Tibial artery (tissue), 4 donors: ENCODE data around the gene GPR149.

Source experiments
- DNase-seq, 2 donors: peaks; one replicate each; pipeline ENCODE4 v3.0.0-alpha.2; 2019
- H3K27ac ChIP-seq, 2 donors: fragments of 200-600 bp; sonication (generic) in 1 of 2; 1 replicate in 1 of 2; 2 replicates in 1 of 2; pipeline ENCODE4 v1.5.1; 2018 to 2019; ENCODE audit warnings: mild to moderate bottlenecking in 1 of 2
- H3K27me3 ChIP-seq, 2 donors: fragments of 200-600 bp; sonication (generic) in 1 of 2; one replicate each; pipeline versions ENCODE4 v1.5.1 to v1.6.0; 2016 to 2019
- H3K36me3 ChIP-seq, 3 donors: fragments of 200-600 bp; sonication (generic) in 2 of 3; one replicate each; pipeline ENCODE4 v1.5.1; 2016 to 2019; ENCODE audit warnings: mild to moderate bottlenecking in 2 of 3
- H3K4me1 ChIP-seq, 4 donors: fragments of 200-600 bp; sonication (generic) in 2 of 4; 1 replicate in 3 of 4; 2 replicates in 1 of 4; pipeline ENCODE4 v1.5.1; 2016 to 2019
- H3K4me3 ChIP-seq, 2 donors: fragments of 200-600 bp; sonication (generic) in 1 of 2; 1 replicate in 1 of 2; 2 replicates in 1 of 2; pipeline ENCODE4 v1.5.1; 2018 to 2019; ENCODE audit warnings: mild to moderate bottlenecking in 2 of 2
- H3K9me3 ChIP-seq, 3 donors: fragments of 200-600 bp; sonication (generic) in 1 of 3; one replicate each; pipeline ENCODE4 v1.5.1; 2016 to 2019
- intact Hi-C: fragments of 100-400 bp; cut with DNase I; formaldehyde crosslinking; loops from one replicate; pipeline ENCODE4 v1.15.0; 2023; ENCODE audit warnings: low total_unique reads
- TF ChIP-seq, protein P1 (sequence below), 2 experiments: fragments of 200-600 bp in 1 of 2; fragments of 450-650 bp in 1 of 2; IDR thresholded peaks; one replicate each; pipeline ENCODE4 v1.5.1; 2017 to 2019; ENCODE audit warnings: antibody characterized with exemption in 2 of 2, mild to moderate bottlenecking in 1 of 2, moderate library complexity in 1 of 2

Gene GPR149

DNA sequence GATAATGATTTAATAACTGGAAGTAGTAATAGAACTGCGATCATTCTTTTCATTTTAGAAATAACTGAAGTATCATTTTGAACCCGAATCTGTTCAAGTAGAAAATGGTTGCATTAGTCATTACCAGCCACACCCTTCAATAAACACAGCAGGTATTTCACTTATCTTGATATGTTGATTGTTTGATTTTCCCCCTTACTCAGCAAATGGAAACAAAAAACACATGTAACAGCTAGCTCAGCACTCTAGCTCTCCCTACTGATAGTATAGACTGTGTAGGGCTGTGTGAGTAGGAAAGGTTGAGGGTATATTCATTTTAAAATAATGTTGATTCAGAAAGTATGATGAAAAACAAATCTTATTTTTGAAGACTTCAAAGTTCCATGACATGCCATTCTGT, 1.1 kb upstream of the GPR149 start:
- intact Hi-C loops = no loop called here
- Histone ChIP-seq H3K4me3 (no peak overlapping the region), H3K36me3 (no peaks in the 10 kb centered on the region), H3K4me1 (peaks cover 0 to 12% (median 4%) of the 10 kb centered on the region in 4 donors), H3K9me3 (no peaks in the 10 kb centered on the region), H3K27me3 (peaks cover 0 to 19% of the 10 kb centered on the region in 2 donors), H3K27ac (no peak overlapping the region)
- DNase-seq = no peak
- TF ChIP-seq, protein P1, sequence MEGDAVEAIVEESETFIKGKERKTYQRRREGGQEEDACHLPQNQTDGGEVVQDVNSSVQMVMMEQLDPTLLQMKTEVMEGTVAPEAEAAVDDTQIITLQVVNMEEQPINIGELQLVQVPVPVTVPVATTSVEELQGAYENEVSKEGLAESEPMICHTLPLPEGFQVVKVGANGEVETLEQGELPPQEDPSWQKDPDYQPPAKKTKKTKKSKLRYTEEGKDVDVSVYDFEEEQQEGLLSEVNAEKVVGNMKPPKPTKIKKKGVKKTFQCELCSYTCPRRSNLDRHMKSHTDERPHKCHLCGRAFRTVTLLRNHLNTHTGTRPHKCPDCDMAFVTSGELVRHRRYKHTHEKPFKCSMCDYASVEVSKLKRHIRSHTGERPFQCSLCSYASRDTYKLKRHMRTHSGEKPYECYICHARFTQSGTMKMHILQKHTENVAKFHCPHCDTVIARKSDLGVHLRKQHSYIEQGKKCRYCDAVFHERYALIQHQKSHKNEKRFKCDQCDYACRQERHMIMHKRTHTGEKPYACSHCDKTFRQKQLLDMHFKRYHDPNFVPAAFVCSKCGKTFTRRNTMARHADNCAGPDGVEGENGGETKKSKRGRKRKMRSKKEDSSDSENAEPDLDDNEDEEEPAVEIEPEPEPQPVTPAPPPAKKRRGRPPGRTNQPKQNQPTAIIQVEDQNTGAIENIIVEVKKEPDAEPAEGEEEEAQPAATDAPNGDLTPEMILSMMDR (IDR thresholded peaks at IDR 0.05) = no peak

DNA sequence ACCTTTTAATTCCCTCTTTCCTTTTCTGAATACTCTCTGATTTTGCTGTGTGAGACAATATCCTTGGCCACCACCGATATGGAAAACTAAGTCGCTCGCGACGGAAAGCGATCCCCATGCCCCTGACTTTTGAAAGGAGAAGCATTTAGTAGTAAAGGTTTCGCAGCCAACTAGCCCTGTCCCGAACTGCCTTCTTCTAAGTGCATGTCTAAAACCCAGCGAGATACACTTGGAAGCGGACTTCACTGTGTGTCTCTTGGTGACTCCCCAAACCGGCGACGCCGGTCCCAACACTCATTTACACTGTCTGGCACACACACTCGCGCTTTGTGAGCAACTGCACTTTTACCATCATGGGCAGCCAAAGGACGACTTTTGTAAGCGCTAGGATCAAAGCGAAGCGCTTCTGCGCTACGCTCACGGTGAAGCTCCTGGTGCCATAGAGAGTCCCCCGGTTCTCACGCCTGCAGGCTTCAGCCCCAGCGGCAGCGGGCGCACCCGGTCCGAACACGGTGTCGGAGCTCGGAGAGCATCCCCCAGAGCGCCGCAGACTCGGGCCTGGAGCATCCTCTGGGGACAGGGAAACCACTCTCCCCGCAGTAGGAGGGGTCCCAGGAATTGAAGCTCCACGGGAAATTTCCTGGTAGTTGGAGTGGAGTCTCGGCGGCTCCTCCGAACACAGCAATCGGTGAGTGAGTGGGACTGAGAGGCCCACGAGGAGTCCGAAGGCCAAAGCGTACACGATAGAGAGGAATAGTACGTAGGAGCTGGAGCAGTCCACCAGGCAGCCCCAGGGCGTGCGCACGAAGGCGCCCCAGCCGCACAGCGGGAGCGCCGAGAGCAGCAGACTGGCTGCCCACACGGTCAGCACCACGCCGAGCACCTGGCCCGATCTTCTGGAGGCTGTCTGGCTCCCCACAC, 1.4 kb downstream of the GPR149 start:
- intact Hi-C loops = no loop called here
- peaks cover 0 to 19% of the 10 kb centered on the region in 2 donors for H3K27me3 ChIP-seq
- no peak for DNase-seq
- no peaks in the 10 kb centered on the region for H3K9me3 ChIP-seq
- H3K4me3 ChIP-seq = no peak overlapping the region
- peaks cover 0 to 12% (median 4%) of the 10 kb centered on the region in 4 donors for H3K4me1 ChIP-seq
- H3K36me3 ChIP-seq = no peaks in the 10 kb centered on the region
- no peak overlapping the region for H3K27ac ChIP-seq
- TF ChIP-seq, protein P1 (IDR thresholded peaks at IDR 0.05) = no peak

DNA sequence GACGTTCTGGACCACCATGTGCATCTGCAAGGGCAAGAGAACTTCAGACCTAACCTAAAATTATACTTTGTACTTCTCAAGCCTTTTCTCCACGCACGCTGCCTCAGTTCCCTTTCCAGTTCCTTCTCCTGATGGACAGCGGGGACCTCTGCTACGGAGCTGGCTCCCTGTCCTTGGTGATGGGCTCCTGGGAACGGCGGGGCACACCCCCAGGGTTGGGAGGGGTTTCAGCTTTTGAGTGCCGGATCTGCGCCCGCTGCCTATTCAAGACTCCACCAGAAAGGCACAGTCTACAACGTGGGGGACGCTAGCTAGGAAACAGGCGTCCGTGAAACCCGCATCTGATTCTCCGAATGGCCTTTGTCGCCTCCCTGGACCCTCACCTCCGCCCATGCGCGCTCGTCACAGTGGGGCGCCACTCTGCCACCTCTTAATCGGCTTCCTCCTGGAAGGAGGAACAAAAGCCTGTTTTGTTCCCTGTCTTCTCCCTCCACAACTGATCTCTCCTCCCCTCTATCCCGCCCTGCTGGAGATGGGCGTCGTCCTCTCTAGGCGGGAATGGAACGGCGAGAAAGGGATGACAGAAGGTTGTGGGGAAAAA, 2.2 kb downstream of the GPR149 start:
- Histone ChIP-seq H3K27me3 (peaks cover 0 to 19% of the 10 kb centered on the region in 2 donors), H3K27ac (no peak overlapping the region), H3K4me1 (peaks cover 0 to 12% (median 4%) of the 10 kb centered on the region in 4 donors), H3K4me3 (no peak overlapping the region), H3K36me3 (no peaks in the 10 kb centered on the region), H3K9me3 (no peaks in the 10 kb centered on the region)
- DNase-seq = no peak
- intact Hi-C loops = no loop called here
- TF ChIP-seq, protein P1 (IDR thresholded peaks at IDR 0.05) = no peak

DNA sequence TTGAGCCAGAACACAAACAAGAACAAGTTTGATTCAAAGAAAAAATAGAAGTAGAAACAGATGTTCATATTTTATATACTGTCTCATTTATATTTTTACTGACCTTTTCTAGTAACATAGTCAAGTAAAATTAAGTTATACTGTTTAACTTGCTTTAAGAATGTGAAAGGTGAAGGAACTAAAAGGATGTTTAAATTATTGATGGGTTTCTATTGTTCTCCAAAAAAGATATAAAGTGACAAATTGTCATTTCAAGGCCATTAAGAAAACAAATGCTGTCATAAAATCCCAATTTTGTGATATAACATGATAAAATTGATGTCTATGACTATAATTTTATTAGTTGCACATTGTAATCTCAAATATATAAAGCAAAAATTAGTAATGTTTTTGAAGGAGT, 7.3 kb downstream of the GPR149 start:
- no peaks in the 10 kb centered on the region for H3K9me3 ChIP-seq
- DNase-seq = no peak

DNA sequence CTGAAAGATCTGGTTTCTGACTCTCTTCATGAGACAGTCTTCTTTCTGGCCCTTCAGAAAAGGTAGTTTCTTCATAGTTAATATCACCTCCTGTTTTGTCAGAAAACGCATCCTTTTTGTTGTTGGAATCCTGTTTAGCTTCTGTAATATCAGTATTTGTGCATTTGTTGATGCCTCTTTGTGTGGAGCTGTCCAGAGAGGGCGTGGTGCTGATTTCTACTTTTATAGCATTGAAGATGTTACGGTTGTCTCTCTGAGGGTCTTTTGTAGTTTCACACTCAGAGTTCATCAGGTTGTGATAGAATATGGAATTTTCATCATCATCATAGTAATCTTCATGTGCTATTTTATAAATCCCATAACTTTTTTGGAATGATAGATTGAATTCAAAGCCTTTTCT, 8.9 kb downstream of the GPR149 start:
- Histone ChIP-seq H3K27ac (no peak overlapping the region), H3K36me3 (no peaks in the 10 kb centered on the region), H3K9me3 (no peaks in the 10 kb centered on the region), H3K27me3 (no peaks in the 10 kb centered on the region), H3K4me3 (no peak overlapping the region), H3K4me1 (no peaks in the 10 kb centered on the region)
- intact Hi-C loops = no loop called here
- no peak for DNase-seq
- TF ChIP-seq, protein P1 (IDR thresholded peaks at IDR 0.05) = no peak

More for the DNA sequence above, 7.3 kb downstream of the GPR149 start:
- no peaks in the 10 kb centered on the region for H3K4me1 ChIP-seq
- H3K36me3 ChIP-seq = no peaks in the 10 kb centered on the region
- H3K27me3 ChIP-seq = peaks cover 0 to 2% of the 10 kb centered on the region in 2 donors
- TF ChIP-seq, protein P1 (IDR thresholded peaks at IDR 0.05) = no peak
- no peak overlapping the region for H3K27ac ChIP-seq
- intact Hi-C loops = no loop called here
- H3K4me3 ChIP-seq = no peak overlapping the region
